OCI-LY1 (cell line): Measurements from ENCODE around the gene TRIM2.

Experiments
- H2AFZ ChIP-seq: fragments of 200-600 bp; sonication (generic), shearing (Covaris generic); 2 replicates; pipeline ENCODE4 v1.6.0; 2014; ENCODE audit warnings: antibody characterized with exemption, mild to moderate bottlenecking, low read length
- H3F3A ChIP-seq: fragments of 200-600 bp; sonication (generic), shearing (Covaris generic); 2 replicates; pipeline ENCODE4 v1.6.0; 2014; ENCODE audit warnings: mild to moderate bottlenecking, antibody characterized with exemption, low read length, moderate library complexity; ENCODE audit not compliant: insufficient read depth
- H3K27ac ChIP-seq: fragments of 200-600 bp; sonication (generic); 2 replicates; pipeline ENCODE4 v1.5.1; 2014; ENCODE audit warnings: low read length, mixed run types, mild to moderate bottlenecking, low read depth; ENCODE audit not compliant: poor library complexity, severe bottlenecking
- H3K27me3 ChIP-seq: fragments of 200-600 bp; sonication (generic); 2 replicates; pipeline ENCODE4 v1.6.0; 2014; ENCODE audit warnings: antibody characterized with exemption, mild to moderate bottlenecking, low read length, moderate library complexity; ENCODE audit not compliant: insufficient read depth
- H3K36me3 ChIP-seq: fragments of 200-600 bp; sonication (generic); 2 replicates; pipeline ENCODE4 v1.6.1; 2014; ENCODE audit warnings: mild to moderate bottlenecking, antibody characterized with exemption, low read length, moderate library complexity, mixed read lengths; ENCODE audit not compliant: insufficient read depth
- H3K4me1 ChIP-seq: fragments of 200-600 bp; sonication (generic); 2 replicates; pipeline ENCODE4 v1.5.1; 2014; ENCODE audit warnings: mild to moderate bottlenecking, low read length, moderate library complexity; ENCODE audit not compliant: insufficient read depth, severe bottlenecking
- H3K4me2 ChIP-seq: fragments of 200-600 bp; sonication (generic), shearing (Covaris generic); 2 replicates; pipeline ENCODE4 v1.6.1; 2014; ENCODE audit warnings: low read length
- H3K4me3 ChIP-seq: fragments of 200-600 bp; sonication (generic); 2 replicates; pipeline ENCODE4 v1.5.1; 2014; ENCODE audit warnings: low read length, low read depth, mild to moderate bottlenecking, mixed read lengths; ENCODE audit not compliant: poor library complexity, severe bottlenecking
- H3K79me2 ChIP-seq: fragments of 200-600 bp; shearing (Covaris generic); 2 replicates; pipeline ENCODE4 v1.6.1; 2016; ENCODE audit warnings: mixed run types, low read length, mixed read lengths; ENCODE audit not compliant: insufficient read depth
- H3K9ac ChIP-seq: fragments of 200-600 bp; sonication (generic), shearing (Covaris generic); 2 replicates; pipeline ENCODE4 v1.6.1; 2014; ENCODE audit warnings: mild to moderate bottlenecking, low read length, mixed read lengths
- H3K9me2 ChIP-seq: fragments of 200-600 bp; sonication (generic), shearing (Covaris generic); 2 replicates; pipeline ENCODE4 v1.6.1; 2014; ENCODE audit warnings: low read depth, mild to moderate bottlenecking, low read length, mixed read lengths
- H3K9me3 ChIP-seq: fragments of 200-600 bp; shearing (Covaris generic); 2 replicates; pipeline ENCODE4 v1.6.1; 2014; ENCODE audit warnings: low read length, mixed read lengths
- H4K20me1 ChIP-seq: fragments of 200-600 bp; sonication (generic), shearing (Covaris generic); 2 replicates; pipeline ENCODE4 v1.6.0; 2016; ENCODE audit warnings: mild to moderate bottlenecking, low read length; ENCODE audit not compliant: insufficient read depth
- EZH2 ChIP-seq: fragments of 200-600 bp; sonication (generic), shearing (Covaris generic); IDR thresholded peaks from 2 replicates; pipeline ENCODE4 v1.8.0; 2017; ENCODE audit warnings: borderline replicate concordance, mixed run types, mild to moderate bottlenecking, antibody characterized with exemption, low read length, moderate library complexity, mixed read lengths
- TF ChIP-seq, protein P1 (sequence below): fragments of 200-600 bp; sonication (generic), shearing (Covaris generic); IDR thresholded peaks from 2 replicates; pipeline ENCODE4 v1.5.1; 2017; ENCODE audit warnings: mild to moderate bottlenecking, antibody characterized with exemption, low read length, moderate library complexity, mixed read lengths

The TRIM2 gene

DNA sequence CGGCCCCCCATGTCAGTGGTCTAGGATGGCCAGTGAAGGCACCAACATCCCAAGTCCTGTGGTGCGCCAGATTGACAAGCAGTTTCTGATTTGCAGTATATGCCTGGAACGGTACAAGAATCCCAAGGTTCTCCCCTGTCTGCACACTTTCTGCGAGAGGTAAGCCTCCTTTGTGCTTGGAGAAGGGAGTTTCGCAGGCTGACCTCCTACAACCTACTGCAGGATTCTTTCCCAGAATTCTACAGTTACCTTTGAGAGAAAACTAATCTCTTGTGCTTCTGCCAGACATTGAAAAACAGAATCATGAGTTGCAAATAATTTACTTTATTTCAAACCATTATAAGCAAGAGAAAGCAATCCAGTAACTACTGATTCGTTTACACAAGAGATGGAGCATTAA is 66.1 kb downstream of the TRIM2 start:
- Histone ChIP-seq H4K20me1 (no peaks in the 10 kb centered on the region), H3K9ac (no peak overlapping the region), H3K9me3 (no peaks in the 10 kb centered on the region), H3K27ac (no peak overlapping the region), H3K4me2 (no peak overlapping the region), H3K79me2 (no peaks in the 10 kb centered on the region), H2AFZ (no peak overlapping the region), H3K9me2 (no peaks in the 10 kb centered on the region), H3K27me3 (no peaks in the 10 kb centered on the region; the same call in 1 of the 2 replicates), H3K4me3 (no peak overlapping the region), H3K4me1 (no peaks in the 10 kb centered on the region), H3F3A (no peaks in the 10 kb centered on the region), H3K36me3 (no peaks in the 10 kb centered on the region)
- TF ChIP-seq EZH2 = no peak
- TF ChIP-seq, protein P1, sequence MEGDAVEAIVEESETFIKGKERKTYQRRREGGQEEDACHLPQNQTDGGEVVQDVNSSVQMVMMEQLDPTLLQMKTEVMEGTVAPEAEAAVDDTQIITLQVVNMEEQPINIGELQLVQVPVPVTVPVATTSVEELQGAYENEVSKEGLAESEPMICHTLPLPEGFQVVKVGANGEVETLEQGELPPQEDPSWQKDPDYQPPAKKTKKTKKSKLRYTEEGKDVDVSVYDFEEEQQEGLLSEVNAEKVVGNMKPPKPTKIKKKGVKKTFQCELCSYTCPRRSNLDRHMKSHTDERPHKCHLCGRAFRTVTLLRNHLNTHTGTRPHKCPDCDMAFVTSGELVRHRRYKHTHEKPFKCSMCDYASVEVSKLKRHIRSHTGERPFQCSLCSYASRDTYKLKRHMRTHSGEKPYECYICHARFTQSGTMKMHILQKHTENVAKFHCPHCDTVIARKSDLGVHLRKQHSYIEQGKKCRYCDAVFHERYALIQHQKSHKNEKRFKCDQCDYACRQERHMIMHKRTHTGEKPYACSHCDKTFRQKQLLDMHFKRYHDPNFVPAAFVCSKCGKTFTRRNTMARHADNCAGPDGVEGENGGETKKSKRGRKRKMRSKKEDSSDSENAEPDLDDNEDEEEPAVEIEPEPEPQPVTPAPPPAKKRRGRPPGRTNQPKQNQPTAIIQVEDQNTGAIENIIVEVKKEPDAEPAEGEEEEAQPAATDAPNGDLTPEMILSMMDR = no peak

- Histone ChIP-seq H3K4me2 (no peak overlapping the region), H3K27me3 (no peaks in the 10 kb centered on the region; the same call in 1 of the 2 replicates), H3K4me1 (no peaks in the 10 kb centered on the region), H3K79me2 (no peaks in the 10 kb centered on the region), H3K4me3 (no peak overlapping the region), H2AFZ (no peak overlapping the region), H3F3A (no peaks in the 10 kb centered on the region), H3K27ac (no peak overlapping the region), H3K36me3 (no peaks in the 10 kb centered on the region), H3K9me3 (no peaks in the 10 kb centered on the region), H3K9me2 (no peaks in the 10 kb centered on the region), H4K20me1 (no peaks in the 10 kb centered on the region), H3K9ac (no peak overlapping the region)
- TF ChIP-seq, protein P1 = no peak
Observed at GRCh38 chr4:153271820-153272219, 67.6 kb downstream of the TRIM2 start.

DNA sequence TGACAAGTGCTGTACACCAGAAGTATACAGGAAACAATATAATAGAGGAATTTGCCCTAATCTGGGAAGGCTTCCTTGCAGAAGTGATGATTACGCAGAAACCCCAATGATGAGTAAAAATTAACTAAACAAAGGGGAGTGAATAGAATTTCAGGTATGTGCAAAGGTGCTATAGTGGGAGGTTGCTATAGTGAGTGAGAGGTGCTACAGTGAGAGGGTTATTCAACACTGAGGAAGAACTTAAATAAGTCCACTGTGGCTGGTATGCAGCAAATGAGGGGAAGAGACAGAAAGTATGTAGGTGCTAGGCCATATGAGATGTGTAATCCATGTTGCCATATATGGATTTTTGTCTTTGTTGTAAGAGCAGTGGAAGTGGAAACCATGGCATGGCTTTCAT is 69.5 kb downstream of the TRIM2 start:
- Histone ChIP-seq H3K4me3 (no peak overlapping the region), H3K4me1 (no peaks in the 10 kb centered on the region), H3K9me3 (no peaks in the 10 kb centered on the region), H3K4me2 (no peak overlapping the region), H3K9me2 (no peaks in the 10 kb centered on the region), H3K27me3 (no peaks in the 10 kb centered on the region; the same call in 1 of the 2 replicates), H3K9ac (no peak overlapping the region), H4K20me1 (no peaks in the 10 kb centered on the region), H3F3A (no peaks in the 10 kb centered on the region), H3K79me2 (no peaks in the 10 kb centered on the region), H3K36me3 (no peaks in the 10 kb centered on the region), H2AFZ (no peak overlapping the region), H3K27ac (no peak overlapping the region)
- TF ChIP-seq EZH2 = no peak
- TF ChIP-seq, protein P1 = no peak
